ENCODE data around the gene RNPS1. TPM values are rescaled to one million over a fixed set of nuclear protein-coding genes. Genes with fewer than 3 reads are reported as not detected.

The RNPS1 gene
- total RNA-seq, 2 experiments from 2014 or later = 310 to 324 TPM

DNA sequence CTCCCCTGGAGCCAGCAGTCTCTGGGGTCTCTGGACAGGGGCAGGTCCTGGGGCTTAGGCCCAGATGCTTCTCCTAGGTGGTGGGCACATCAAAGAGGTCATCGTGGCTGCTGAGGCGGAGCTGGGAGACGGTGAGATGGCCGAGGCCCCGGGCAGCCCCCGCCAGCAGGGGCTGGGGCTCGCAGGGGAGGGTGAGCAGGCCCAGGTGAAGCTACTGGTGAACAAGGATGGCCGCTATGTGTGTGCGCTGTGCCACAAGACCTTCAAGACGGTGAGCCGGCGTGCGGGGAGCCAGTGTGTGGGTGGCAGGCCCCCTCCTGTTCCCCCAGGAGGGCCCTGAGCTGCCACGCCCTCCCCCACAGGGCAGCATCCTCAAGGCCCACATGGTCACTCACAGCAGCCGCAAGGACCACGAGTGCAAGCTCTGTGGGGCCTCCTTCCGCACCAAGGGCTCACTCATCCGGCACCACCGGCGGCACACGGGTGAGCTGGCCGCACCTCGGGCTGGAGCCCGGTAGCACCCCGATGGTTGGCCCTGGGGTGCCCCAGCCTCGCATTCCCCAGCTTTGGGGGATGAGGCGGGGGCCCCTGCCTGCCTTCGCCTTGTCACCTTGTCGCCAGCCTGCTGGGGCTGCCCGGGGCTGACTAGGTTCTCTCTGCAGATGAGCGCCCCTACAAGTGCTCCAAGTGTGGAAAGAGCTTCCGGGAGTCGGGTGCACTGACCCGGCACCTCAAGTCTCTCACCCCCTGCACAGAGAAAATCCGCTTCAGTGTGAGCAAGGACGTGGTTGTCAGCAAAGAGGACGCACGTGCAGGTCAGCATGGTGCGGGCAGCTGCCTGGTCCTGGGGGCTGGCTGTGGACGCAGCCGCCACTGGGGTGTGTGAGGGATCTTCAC, 35.6 kb downstream of the RNPS1 start:
- CTCF ChIA-PET = no interaction called here
- Mint-ChIP-seq H3K27me3 (no peaks in the 10 kb centered on the region), H3K9me3 (ENCODE audit: low read depth) (no peaks in the 10 kb centered on the region), H3K4me3 (no peak overlapping the region), H3K27ac (no peak overlapping the region), H3K36me3 (peaks cover 3% of the 10 kb centered on the region), H3K4me1 (no peaks in the 10 kb centered on the region)
- no peak for DNase-seq
- ATAC-seq = no peak

DNA sequence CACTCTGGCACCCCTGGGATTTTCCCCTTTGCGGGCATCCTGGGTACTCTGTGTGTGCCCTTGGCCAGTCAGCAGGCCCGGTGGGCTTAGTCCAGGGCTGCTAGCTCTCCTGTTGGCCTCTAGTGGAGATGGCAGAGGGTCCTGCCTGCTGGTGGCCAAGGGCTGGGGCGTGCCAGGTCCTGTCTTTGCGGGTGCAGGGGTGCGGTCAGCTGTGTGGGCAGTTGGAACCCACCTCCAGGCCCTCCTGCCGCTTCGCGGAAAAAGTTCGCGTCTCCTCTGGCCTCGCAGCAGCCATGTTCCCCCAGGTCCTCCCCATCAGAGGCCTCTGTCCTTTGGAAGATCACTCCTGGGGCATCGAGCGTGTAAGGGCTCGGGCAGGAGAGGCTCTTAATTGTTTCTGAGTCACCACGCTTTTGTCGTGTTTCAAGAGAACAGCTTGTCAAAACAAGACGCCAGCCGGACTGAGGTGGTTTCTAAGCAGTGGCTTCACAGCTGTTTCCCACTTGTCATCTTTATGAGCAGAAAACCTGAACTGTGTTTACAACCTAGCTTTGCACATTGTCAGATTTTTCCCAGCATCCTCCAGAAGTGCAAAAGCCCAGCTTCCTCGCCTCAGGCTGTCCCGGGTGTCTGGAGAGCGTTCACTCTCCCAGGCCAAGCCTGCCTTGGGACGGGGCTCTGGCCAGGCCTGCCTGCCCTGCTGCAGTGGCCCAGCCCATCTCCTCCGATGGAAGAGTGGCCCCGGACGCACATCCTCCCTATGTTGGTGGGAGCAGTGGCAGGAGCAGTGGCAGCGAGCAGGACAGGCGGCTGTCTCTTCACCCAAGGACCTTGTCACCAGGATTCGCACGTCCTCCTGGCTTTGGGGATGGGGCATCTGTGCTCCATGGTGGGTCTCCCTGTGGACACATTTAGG, 36.7 kb downstream of the RNPS1 start:
- no peak overlapping the region for H3K27ac Mint-ChIP-seq
- peaks cover 3% of the 10 kb centered on the region for H3K36me3 Mint-ChIP-seq
- DNase-seq (no peak), ATAC-seq (no peak)
- no peaks in the 10 kb centered on the region for H3K27me3 Mint-ChIP-seq
- no peak overlapping the region for H3K4me3 Mint-ChIP-seq
- H3K4me1 Mint-ChIP-seq = peaks cover 4% of the 10 kb centered on the region
- CTCF ChIA-PET = interaction anchor here (0.7 kb wide), 1 partner anchor 20 kb away, joined by 3 read pairs; the partner anchor contains the start of gene ECI1
- no peaks in the 10 kb centered on the region for H3K9me3 Mint-ChIP-seq (ENCODE audit: low read depth)

- Mint-ChIP-seq H3K36me3 (peaks cover 2% of the 10 kb centered on the region), H3K4me3 (no peak overlapping the region), H3K9me3 (ENCODE audit: low read depth) (no peaks in the 10 kb centered on the region), H3K4me1 (peaks cover 9% of the 10 kb centered on the region), H3K27me3 (no peaks in the 10 kb centered on the region), H3K27ac (no peak overlapping the region)
- ATAC-seq (no peak), DNase-seq (no peak)
- CTCF ChIA-PET = interaction anchor here (0.7 kb wide), 1 partner anchor 20 kb away, joined by 3 read pairs; the partner anchor contains the start of gene ECI1
Measured at GRCh38 chr16:2230376-2230775, 37.5 kb downstream of the RNPS1 start.

- Mint-ChIP-seq H3K27me3 (no peaks in the 10 kb centered on the region), H3K4me3 (no peak overlapping the region), H3K27ac (no peak overlapping the region), H3K4me1 (peaks cover 13% of the 10 kb centered on the region), H3K36me3 (no peaks in the 10 kb centered on the region), H3K9me3 (ENCODE audit: low read depth) (no peaks in the 10 kb centered on the region)
- no peak for DNase-seq
- CTCF ChIA-PET = no interaction called here
- ATAC-seq = no peak
Measured at GRCh38 chr16:2229632-2230250, 38.2 kb downstream of the RNPS1 start.

DNA sequence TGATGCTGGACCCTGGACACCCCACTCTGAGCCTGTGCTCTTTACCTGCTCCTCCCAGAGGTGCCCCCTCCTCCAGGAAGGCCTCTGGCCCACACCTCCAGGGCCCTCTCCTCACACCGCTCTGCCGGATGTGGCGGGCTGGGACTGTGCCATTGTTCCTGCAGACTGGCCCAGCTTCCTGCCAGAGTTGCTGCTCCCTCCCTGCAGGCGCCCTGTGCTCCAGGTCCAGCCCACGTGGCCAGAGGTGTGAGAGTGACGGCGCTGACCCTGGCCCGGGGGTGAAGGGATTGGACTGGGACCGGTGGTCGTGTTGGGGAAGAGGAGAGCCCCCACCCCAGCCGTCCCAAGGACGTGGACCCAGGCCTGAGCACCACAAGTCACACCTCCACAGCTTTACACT, 38.8 kb downstream of the RNPS1 start:
- CTCF ChIA-PET = no interaction called here
- DNase-seq = no peak
- no peak for ATAC-seq
- Mint-ChIP-seq H3K4me3 (no peak overlapping the region), H3K27me3 (no peaks in the 10 kb centered on the region), H3K27ac (no peak overlapping the region), H3K9me3 (ENCODE audit: low read depth) (no peaks in the 10 kb centered on the region), H3K4me1 (peaks cover 19% of the 10 kb centered on the region), H3K36me3 (no peaks in the 10 kb centered on the region)

- no peak overlapping the region for H3K27ac Mint-ChIP-seq
- no peak overlapping the region for H3K4me3 Mint-ChIP-seq
- no peaks in the 10 kb centered on the region for H3K27me3 Mint-ChIP-seq
- no peaks in the 10 kb centered on the region for H3K9me3 Mint-ChIP-seq (ENCODE audit: low read depth)
- H3K4me1 Mint-ChIP-seq = peaks cover 19% of the 10 kb centered on the region
- ATAC-seq (no peak), DNase-seq (no peak)
- CTCF ChIA-PET = no interaction called here
- no peaks in the 10 kb centered on the region for H3K36me3 Mint-ChIP-seq
Measured at GRCh38 chr16:2228161-2228824, 39.6 kb downstream of the RNPS1 start.

GRCh38 chr16:2226918-2227317, 41.0 kb downstream of the RNPS1 start:
- H3K4me1 Mint-ChIP-seq = peaks cover 22% of the 10 kb centered on the region
- no peaks in the 10 kb centered on the region for H3K36me3 Mint-ChIP-seq
- H3K27me3 Mint-ChIP-seq = no peaks in the 10 kb centered on the region
- peak overlapping the region; percentile 6 for H3K27ac Mint-ChIP-seq
- no peak for ATAC-seq
- DNase-seq = no peak
- CTCF ChIA-PET = interaction anchor here (1.3 to 2.6 kb wide), 2 partner anchors 22 to 24 kb away, joined by 4 to 18 read pairs; partner anchors contain the start of genes ECI1 and MLST8
- H3K4me3 Mint-ChIP-seq = no peak overlapping the region
- no peaks in the 10 kb centered on the region for H3K9me3 Mint-ChIP-seq (ENCODE audit: low read depth)

DNA sequence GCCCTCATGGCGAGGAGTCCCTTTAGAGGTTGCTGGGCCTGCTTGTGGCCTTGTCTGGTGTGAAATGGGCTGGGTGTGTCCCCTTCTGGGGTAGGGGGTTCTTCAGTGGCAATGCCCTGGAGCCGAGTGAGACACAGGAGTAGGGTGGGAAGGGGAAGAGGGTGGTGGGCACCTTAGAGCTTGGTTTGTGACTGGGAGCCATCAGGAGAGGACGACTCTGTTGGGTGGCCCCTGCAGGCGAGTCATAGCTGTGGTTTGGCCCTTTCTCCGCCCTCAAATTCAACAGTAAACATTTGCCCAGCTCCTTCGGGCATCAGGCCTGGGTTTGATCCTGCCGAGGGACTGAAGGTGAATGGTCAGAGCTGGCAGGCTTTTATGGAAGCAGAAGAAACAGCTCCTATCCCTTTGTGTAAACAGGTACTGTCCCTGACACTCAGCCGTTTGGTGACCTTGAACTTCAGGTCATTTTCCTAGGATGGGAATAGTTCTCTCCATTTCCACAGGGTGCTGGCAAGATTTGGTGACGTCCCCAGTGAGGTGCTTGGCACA, 41.6 kb downstream of the RNPS1 start:
- Mint-ChIP-seq H3K9me3 (ENCODE audit: low read depth) (no peaks in the 10 kb centered on the region), H3K4me3 (no peak overlapping the region), H3K36me3 (no peaks in the 10 kb centered on the region), H3K27me3 (no peaks in the 10 kb centered on the region), H3K4me1 (peaks cover 22% of the 10 kb centered on the region), H3K27ac (peak overlapping the region; percentile 36)
- CTCF ChIA-PET = interaction anchor here (0.7 to 2.6 kb wide), 3 partner anchors 21 to 128 kb away, joined by 3 to 18 read pairs (median 4); partner anchors contain the start of genes ECI1 and MLST8
- DNase-seq (no peak), ATAC-seq (no peak)

DNA sequence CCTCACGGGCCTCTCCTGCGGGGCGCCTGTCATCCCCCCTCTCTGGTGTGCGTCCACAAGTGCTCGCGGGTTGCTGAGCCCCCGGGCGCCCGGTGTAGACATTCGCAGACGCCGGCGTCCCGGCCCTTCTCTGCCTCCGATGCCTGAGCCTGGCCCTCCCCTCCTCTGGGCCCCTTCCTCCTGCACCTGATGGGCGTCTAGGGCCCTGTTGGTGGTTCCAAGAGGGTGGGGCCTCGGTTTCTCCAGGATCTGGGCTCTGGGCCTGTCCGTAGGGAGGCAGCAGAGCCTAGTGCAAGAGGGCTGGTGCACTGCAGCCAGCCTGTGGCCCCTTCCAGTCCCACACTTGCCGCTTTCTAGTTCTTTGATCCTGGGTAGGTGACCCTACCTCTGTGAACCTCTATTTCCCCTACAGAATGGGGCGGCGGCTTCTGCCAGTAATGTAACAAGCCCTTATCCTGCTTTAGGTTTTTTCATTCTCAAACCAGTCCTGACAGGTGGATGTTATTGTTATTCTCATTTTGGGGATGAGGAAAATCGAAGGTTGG, 43.9 kb downstream of the RNPS1 start:
- H3K27ac Mint-ChIP-seq = peak overlapping the region; percentile 76
- CTCF ChIA-PET = interaction anchor here (1.4 kb wide), 1 partner anchor 116 kb away, joined by 3 read pairs; the partner anchor contains the start of gene ABCA3
- peaks cover 22% of the 10 kb centered on the region for H3K4me1 Mint-ChIP-seq
- H3K27me3 Mint-ChIP-seq = no peaks in the 10 kb centered on the region
- ATAC-seq = peak; percentile 25
- no peaks in the 10 kb centered on the region for H3K36me3 Mint-ChIP-seq
- peak overlapping the region; percentile 78 for H3K4me3 Mint-ChIP-seq
- peak; percentile 65 for DNase-seq
- no peaks in the 10 kb centered on the region for H3K9me3 Mint-ChIP-seq (ENCODE audit: low read depth)

GRCh38 chr16:2223221-2223941, 44.5 kb downstream of the RNPS1 start, which contains the start of gene E4F1:
TSS of gene E4F1 (plus strand) at chr16:2223591. CDS start at chr16:2223614, 23 bp downstream.
- no peaks in the 10 kb centered on the region for H3K27me3 Mint-ChIP-seq
- peaks cover 22% of the 10 kb centered on the region for H3K4me1 Mint-ChIP-seq
- H3K27ac Mint-ChIP-seq = peak within 1 kb of the TSS; percentile 76
- ATAC-seq = peak; percentile 97
- H3K4me3 Mint-ChIP-seq = peak within 1 kb of the TSS; percentile 78
- H3K36me3 Mint-ChIP-seq = no peaks in the 10 kb centered on the region
- DNase-seq = peak; percentile 100
- CTCF ChIA-PET = interaction anchor here (1.0 to 1.4 kb wide), 4 partner anchors 9 to 117 kb away, joined by 3 to 4 read pairs (median 3); partner anchors contain the start of genes ABCA3 and PGP
- H3K9me3 Mint-ChIP-seq (ENCODE audit: low read depth) = no peaks in the 10 kb centered on the region

DNA sequence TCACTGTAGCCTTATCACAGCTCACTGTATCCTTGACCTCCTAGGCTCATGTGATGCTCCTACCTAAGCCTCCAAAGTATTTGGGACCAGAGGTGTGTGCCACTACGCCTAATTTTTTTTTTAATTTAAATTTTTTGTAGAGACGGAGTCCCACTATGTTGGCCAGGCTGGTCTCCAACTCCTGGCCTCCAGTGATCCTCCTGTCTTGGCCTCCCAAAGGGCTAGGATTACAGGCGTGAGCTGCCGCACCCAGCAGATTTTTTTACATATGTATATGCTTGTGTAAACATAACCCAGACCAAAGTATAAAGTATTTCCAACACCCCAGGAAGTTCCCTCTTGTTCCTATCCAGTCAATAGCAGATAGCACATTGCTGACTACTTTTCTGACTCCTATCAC, 51.6 kb downstream of the RNPS1 start:
- peak overlapping the region; percentile 36 for H3K4me3 Mint-ChIP-seq
- CTCF ChIA-PET = interaction anchor here (1.2 to 1.6 kb wide), 2 partner anchors 10 to 35 kb away, joined by 3 to 5 read pairs; partner anchors contain the start of gene ECI1
- H3K9me3 Mint-ChIP-seq (ENCODE audit: low read depth) = no peaks in the 10 kb centered on the region
- ATAC-seq (no peak), DNase-seq (no peak)
- peaks cover 6% of the 10 kb centered on the region for H3K36me3 Mint-ChIP-seq
- H3K27me3 Mint-ChIP-seq = no peaks in the 10 kb centered on the region
- H3K4me1 Mint-ChIP-seq = peaks cover 22% of the 10 kb centered on the region
- peak overlapping the region; percentile 57 for H3K27ac Mint-ChIP-seq
